B cell (primary cell): ENCODE measurements around the gene TRABD2B.

Experiments
- CTCF ChIP-seq: fragments of 200-600 bp; IDR thresholded peaks from one replicate; pipeline ENCODE4 v1.8.0; 2022; ENCODE audit warnings: antibody characterized with exemption, mild to moderate bottlenecking
- EZH2 ChIP-seq: IDR thresholded peaks from 2 replicates; pipeline ENCODE4 v1.6.1; 2012; ENCODE audit warnings: borderline replicate concordance, low read depth, mild to moderate bottlenecking, moderate library complexity, low read length; ENCODE audit not compliant: insufficient read depth, poor library complexity, severe bottlenecking

DNA sequence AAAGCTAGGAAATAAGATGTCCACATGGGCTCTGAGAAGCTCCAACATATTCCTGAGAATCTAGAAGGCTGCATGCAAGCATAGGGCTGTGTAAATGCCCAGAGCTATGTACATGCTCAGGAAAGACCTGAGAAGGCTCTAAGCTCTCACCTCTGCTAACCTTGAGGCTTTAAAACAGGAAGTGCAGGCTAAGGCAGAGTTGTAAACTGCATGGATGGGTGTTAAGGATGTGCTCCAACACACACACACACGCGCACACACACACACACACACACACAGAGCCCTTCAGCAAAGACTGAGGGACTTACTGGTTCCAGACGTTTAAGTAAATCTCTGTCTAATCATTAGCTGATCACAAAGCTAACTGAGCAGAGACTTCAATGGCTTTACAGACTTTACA is 162.9 kb downstream of the TRABD2B start:
- no peak for TF ChIP-seq CTCF
- no peak for TF ChIP-seq EZH2
